HG03342 (cell line): ENCODE data around the gene ABLIM2.

Source experiments
- ATAC-seq: cut with Tn5 transposase; IDR thresholded peaks from one replicate; pipeline ENCODE4 v1.9.1; 2021; ENCODE audit warnings: mild to moderate bottlenecking, moderate library complexity; ENCODE audit not compliant: unreplicated experiment

The ABLIM2 gene

GRCh38 chr4:8159537-8160232 is 1.1 kb upstream of the ABLIM2 start:
- no peak for ATAC-seq

GRCh38 chr4:8157944-8158709 is 486 bp downstream of the ABLIM2 start:
- ATAC-seq: no peak

GRCh38 chr4:8157496-8157895 is 1.1 kb downstream of the ABLIM2 start:
- ATAC-seq: no peak

- no peak for ATAC-seq
Measured at GRCh38 chr4:8156617-8157016, 2.0 kb downstream of the ABLIM2 start.

- no peak for ATAC-seq
Measured at GRCh38 chr4:8155660-8156421, 2.8 kb downstream of the ABLIM2 start.

GRCh38 chr4:8155048-8155447 is 3.6 kb downstream of the ABLIM2 start:
- no peak for ATAC-seq

GRCh38 chr4:8153441-8153840 is 5.2 kb downstream of the ABLIM2 start:
- no peak for ATAC-seq

GRCh38 chr4:8152865-8153257 is 5.8 kb downstream of the ABLIM2 start:
- ATAC-seq: no peak

DNA sequence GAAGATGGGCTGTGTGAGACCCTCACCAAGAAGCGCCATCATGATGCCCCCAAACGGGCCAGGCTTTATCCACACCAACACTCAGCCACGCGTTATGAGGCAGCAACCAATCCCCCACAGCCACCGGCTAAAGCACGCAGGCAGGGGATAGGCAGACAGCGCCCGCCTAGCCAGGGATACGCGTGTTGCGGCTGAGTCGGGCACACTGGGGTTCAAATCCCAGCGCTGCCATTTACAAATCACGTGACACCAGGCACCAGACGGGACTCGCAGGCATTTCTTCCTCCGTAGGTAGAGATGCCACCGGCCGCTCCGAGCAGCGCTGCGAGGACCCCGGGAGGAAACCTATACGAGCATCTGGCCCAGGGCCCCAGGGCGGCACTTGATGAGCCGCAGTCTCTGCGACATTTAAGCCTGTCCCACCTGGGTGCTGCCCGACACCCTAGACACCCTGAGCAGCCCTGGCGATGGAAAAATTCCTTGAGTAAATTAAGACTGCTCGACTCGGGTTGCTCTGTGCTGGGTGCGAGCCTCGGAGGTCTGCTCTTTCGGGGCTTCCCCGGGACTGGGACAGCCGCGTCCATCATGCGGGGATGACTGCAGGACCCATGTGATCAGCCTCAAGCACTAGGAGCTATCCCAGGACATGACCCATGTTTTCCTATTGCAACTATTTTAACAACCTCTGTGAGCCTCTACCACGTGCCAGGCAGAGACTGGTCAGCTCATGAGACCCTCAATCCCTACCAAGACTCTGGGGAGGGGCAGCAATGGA is 6.3 kb downstream of the ABLIM2 start:
- ATAC-seq: no peak

DNA sequence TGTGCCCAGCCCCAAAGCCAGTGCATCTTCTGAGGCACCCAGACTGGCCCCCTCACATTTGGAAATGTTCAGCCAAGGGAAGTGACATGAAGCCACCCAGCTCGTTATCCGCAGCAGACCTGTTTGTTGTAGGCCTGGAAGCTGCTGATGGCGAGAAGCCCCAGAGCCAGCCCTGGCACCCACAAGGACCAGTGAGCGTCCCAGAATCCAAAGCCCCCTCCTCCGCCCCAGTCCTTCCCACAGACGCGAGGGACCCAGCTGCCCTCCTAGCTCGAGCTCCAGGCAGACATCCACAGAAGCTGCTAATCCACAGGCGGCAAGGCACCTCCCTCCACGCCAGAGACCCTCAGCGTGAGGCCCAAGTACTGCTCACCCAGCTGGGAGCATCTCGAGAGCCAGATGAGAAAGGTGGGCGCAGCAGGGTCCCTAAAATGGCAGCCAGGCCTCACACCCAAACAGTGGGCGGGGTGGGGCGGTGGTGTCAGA is 7.4 kb downstream of the ABLIM2 start:
- no peak for ATAC-seq

DNA sequence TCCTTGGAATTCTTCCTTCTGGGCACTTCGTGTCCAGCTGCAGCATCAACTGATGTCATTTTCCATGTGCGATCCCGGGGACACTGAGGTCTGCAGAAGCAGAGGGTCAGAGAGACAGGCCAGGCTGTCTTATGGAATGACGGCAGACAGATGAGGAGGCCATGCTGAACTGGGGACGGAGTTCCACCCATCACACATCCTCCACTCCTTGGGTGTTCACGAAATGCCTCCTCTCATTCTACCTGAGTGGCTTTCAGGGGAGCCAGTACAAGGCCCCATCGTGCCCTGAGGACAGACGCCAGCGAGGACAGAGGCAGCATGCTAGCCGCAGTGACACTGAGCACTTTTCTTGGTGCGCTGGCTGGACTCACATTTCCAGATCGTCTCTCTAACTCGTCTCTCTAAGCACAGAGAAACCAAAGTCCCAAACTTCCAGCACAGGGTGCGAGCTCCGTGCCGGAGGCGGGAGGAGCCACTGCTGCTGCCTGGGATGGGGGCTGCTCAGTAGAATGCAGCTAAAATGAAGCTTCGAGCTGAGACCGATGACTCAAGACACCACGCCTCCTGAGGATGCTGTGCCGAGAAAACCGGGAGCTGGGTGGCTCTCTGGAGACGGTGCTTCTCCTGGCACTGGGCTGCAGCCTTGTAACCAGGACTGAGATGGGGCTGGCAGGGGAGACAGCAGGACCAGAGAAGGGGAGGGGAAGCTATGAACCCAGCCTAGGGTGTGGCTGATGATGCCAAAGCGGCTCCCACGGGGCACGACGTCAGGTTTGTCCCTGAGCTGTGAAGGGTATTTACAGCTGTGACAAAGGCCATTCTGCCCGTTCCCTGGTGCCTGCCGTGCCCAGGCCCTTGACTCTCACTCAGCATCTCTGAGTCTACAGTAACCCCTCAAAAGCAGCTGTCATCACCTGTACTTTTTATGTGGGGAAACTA is 8.2 kb downstream of the ABLIM2 start:
- no peak for ATAC-seq

- ATAC-seq: no peak
Measured at GRCh38 chr4:8149664-8150063, 8.9 kb downstream of the ABLIM2 start.

- no peak for ATAC-seq
Measured at GRCh38 chr4:8148785-8149435, 9.7 kb downstream of the ABLIM2 start.

DNA sequence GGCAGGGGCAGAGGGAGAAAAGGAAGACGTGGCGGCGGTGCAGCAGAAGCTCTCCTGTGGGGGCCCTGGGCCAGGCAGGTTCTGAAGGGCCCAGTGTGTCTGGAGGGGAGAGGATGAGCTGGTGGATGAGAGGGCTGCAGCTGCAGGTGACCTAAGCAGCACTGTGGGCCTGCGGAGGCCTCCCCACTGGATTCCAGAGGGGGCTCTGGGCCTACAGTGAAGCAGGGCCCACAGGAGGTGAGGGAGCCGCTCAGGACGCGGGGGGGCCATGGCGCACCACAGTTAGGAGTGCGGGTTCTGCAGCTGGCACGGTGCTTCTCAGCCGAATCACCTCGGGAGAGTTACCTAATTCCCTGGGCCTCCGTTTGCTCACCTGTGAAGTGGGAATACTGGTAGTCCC is 10.5 kb downstream of the ABLIM2 start:
- no peak for ATAC-seq

DNA sequence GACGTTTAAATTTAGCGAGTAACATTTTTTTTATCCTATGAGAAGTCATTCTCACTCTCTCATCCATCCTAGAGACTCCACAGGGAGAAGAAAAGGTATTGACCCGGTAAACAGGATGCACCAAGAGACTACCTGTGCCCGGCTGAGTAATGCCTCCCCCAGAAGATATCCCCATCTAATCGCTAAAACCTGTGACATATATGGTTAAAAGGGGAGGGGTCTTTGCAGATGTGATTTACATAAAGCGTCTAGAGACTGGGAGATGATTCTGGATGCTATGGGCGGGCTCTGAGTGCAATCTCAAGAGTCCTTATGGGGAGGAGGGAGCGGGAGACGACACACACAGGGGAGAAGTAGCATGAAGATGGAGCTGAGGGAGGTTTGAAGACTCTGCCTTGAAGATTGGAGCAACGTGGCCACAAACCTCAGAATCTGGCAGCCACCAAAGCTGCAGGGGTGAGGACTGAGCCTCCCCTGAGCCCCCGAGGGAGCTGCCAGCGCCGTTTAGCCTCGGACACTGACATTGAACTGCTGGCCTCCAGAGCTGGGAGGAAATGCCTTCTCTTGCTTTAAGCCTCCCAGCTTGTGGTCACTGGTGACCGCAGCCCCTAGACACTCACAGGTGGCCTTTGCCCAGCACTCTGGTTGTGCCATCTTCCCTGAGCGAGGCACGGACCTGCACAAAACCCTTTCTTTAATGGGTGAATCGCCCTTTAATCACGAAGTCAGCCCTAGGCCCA is 11.2 kb downstream of the ABLIM2 start:
- no peak for ATAC-seq

GRCh38 chr4:8146157-8146556 is 12.5 kb downstream of the ABLIM2 start:
- no peak for ATAC-seq

DNA sequence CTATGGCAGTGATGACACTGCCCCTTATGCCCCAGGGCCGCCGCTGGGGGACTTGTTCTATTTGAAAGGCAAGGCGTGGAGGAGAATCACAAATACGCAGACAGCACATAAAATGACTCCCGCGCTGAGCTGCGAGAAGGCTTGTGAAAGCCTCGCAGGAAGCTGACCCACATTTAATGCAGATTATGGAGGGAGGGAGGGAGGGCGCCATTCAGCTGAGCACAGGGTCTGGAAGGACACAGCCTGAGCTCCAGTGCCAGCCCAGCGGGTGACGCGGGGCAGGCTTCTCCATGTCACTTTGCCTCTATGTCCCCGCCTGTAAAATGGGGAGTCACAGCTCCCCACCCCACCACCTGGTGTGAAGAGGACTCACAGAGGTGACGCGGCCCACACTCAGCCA is 14.3 kb downstream of the ABLIM2 start:
- ATAC-seq: no peak

DNA sequence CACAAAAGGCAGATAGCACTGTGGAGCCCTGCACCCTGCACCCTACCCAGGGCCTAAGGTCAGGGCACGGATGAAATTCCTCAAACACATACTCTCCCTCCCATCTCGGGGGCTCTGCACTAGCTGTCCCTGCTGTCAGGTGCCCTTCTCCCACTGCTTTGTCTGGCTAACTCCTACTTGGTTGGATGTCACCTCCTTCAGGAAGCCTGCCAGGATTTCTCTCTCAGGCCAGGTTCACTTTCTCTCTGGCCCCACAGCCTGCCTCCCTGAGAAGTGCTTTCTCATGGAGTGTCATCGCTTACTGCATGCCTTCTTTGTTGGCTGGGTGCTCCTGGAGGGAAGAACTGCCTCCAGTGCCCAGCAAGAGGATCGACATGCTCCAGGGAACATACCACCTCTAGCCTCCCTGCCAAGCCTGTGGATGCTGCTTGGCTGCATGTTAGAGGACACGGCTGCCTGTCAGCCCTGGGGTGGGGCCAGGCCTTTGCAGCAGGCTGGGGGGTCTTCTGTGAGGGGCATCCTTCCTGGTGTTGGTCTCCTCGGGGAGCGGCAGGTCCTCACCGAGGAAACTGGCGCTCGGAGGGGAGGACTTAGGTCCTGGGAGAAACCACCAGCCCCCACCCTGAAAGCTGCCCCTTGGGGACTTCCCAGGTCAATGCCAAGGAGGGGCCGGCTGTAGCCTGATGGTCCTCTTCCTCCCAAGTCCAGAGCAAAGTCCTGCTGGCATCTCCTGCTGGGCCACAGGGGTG is 15.0 kb downstream of the ABLIM2 start:
- ATAC-seq: no peak
